ENCODE results near the gene HDLBP. TPM values are rescaled to one million over a fixed set of nuclear protein-coding genes. Genes with fewer than 3 reads are reported as not detected.

Gene HDLBP
- total and polyA plus RNA-seq, 2 experiments from 2014 or later: 389 to 437 TPM

DNA sequence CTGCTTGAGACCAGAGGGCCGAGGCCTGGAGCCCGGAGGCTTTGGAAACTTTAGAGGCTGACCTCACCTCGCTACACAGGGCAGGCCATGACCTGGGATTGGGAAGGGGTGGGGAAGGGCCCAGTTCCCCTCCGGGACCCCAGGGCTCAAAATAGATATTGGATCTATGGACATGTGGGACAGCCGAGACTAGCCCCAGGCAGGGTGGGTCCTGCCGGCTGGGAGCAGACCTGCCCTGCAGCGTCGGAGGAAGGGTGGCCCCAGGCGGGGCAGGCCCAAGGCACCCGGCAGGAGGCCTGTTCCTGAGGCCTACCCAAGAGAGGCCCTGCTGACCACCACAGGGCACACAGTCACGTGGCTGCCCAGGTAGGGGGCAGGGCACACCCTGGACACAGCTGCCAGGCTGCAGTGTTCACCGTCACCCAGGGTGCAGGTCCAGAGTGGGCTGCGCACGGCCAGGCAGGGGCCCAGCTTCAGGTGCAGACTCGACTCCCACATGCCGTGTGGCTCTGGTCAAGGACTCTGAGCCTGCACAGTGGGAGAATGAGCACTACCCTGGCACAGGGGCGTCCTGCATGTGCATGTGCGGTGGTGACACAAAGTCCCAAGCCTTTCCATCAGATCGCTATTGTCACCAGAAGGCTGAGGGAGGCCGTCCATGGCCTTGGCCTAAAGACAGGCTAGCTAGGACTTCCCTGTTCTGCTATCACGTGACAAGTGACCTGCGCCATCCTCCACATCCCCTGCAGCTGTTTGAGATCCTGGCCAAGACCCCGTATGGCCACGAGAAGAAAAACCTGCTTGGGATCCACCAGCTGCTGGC is 113.8 kb downstream of the HDLBP start:
- H3K27me3 ChIP-seq: no peaks in the 10 kb centered on the region
- no peak overlapping the region for H3K4me2 ChIP-seq
- H4K20me1 ChIP-seq (ENCODE audit: insufficient read depth, poor library complexity, severe bottlenecking): no peaks in the 10 kb centered on the region
- 87% methylated on average over 24 of the region's 24 CpGs for WGBS (ENCODE audit: low lambda C conversion rate, missing lambda C conversion rate)
- H3K36me3 ChIP-seq (replicated peaks; ENCODE audit: insufficient read depth, low read depth): no peaks in the 10 kb centered on the region
- no peak overlapping the region for H3K4me3 ChIP-seq
- no peaks in the 10 kb centered on the region for H3K9me3 ChIP-seq (ENCODE audit: low read depth)
- no peak overlapping the region for H3K27ac ChIP-seq
- no peaks in the 10 kb centered on the region for H3K79me2 ChIP-seq
- H3K9me2 ChIP-seq (replicated peaks; ENCODE audit: insufficient read depth): no peaks in the 10 kb centered on the region
- no peaks in the 10 kb centered on the region for H3K4me1 ChIP-seq (ENCODE audit: insufficient read depth)
- no peak for DNase-seq (ENCODE audit: low spot score)
- TF ChIP-seq EZH2phosphoT487 (IDR thresholded peaks at IDR 0.05; ENCODE audit: low read depth, severe bottlenecking, unreplicated experiment) (no peak), CTCF (IDR thresholded peaks at IDR 0.05; ENCODE audit: poor library complexity) (no peak), EZH2 (IDR thresholded peaks at IDR 0.05; ENCODE audit: borderline replicate concordance) (no peak)
- H2AFZ ChIP-seq: no peak overlapping the region

- Histone ChIP-seq H3K36me3 (replicated peaks; ENCODE audit: insufficient read depth, low read depth) (no peaks in the 10 kb centered on the region), H3K4me1 (ENCODE audit: insufficient read depth) (no peaks in the 10 kb centered on the region), H3K9me2 (replicated peaks; ENCODE audit: insufficient read depth) (no peaks in the 10 kb centered on the region), H3K27ac (no peak overlapping the region), H3K27me3 (no peaks in the 10 kb centered on the region), H2AFZ (no peak overlapping the region), H3K9me3 (ENCODE audit: low read depth) (no peaks in the 10 kb centered on the region), H3K4me3 (no peak overlapping the region), H4K20me1 (ENCODE audit: insufficient read depth, poor library complexity, severe bottlenecking) (no peaks in the 10 kb centered on the region), H3K79me2 (no peaks in the 10 kb centered on the region), H3K4me2 (no peak overlapping the region)
- WGBS (ENCODE audit: low lambda C conversion rate, missing lambda C conversion rate): 90% methylated on average over 14 of the region's 21 CpGs
- TF ChIP-seq EZH2 (IDR thresholded peaks at IDR 0.05; ENCODE audit: borderline replicate concordance) (no peak), CTCF (IDR thresholded peaks at IDR 0.05; ENCODE audit: poor library complexity) (no peak), EZH2phosphoT487 (IDR thresholded peaks at IDR 0.05; ENCODE audit: low read depth, severe bottlenecking, unreplicated experiment) (no peak)
- DNase-seq (ENCODE audit: low spot score): no peak
Observed at GRCh38 chr2:241200822-241201395, 114.6 kb downstream of the HDLBP start.

DNA sequence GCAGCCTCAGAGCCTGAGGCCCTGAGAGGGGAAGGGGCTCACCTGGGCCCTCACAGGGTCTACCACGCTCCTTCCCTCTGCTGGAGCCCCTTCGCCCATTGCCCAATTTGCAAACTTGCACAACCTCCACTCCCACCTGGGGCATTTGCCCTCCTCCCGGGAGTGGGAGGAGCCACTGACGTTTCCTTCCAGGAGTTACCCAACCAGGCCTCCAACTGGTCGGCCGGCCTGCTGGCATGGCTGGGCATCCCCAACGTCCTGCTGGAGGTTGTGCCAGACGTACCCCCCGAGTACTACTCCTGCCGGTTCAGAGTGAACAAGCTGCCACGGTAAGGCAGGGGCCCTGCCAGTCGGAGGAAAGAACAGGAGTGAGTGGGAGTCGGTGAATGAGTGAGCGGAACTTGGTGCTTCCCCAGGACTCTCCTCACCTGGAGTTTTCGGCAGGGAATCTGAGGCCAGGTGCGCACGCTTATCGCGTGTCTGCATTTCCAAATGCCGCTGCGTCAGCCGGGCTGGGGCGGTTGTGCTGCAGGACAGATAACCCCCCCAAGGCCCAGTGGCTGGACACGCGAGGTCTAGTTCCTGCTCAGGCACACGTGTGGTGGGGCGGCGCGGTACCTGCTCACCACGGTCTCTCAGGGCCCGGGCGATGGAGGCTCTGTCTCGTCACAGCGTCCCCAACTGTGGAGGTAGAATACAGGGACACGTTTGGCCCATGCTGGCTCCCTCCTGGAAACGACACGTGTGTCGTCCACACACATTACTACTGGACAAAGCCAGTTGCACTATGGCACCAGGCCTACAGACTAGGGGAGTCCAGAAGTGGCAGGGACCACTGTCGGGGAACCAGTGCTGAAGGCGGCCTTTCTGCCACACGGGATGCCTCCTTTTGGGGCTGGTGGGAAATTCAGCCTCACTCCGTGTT is 115.3 kb downstream of the HDLBP start:
- H3K9me2 ChIP-seq (replicated peaks; ENCODE audit: insufficient read depth): no peaks in the 10 kb centered on the region
- no peak for DNase-seq (ENCODE audit: low spot score)
- H3K4me1 ChIP-seq (ENCODE audit: insufficient read depth): no peaks in the 10 kb centered on the region
- no peaks in the 10 kb centered on the region for H4K20me1 ChIP-seq (ENCODE audit: insufficient read depth, poor library complexity, severe bottlenecking)
- no peak overlapping the region for H3K27ac ChIP-seq
- H3K79me2 ChIP-seq: no peaks in the 10 kb centered on the region
- H3K27me3 ChIP-seq: no peaks in the 10 kb centered on the region
- no peak overlapping the region for H2AFZ ChIP-seq
- 90% methylated on average over 41 of the region's 42 CpGs for WGBS (ENCODE audit: low lambda C conversion rate, missing lambda C conversion rate)
- TF ChIP-seq EZH2phosphoT487 (IDR thresholded peaks at IDR 0.05; ENCODE audit: low read depth, severe bottlenecking, unreplicated experiment): no peak
- no peak for TF ChIP-seq EZH2 (IDR thresholded peaks at IDR 0.05; ENCODE audit: borderline replicate concordance)
- no peak for TF ChIP-seq CTCF (IDR thresholded peaks at IDR 0.05; ENCODE audit: poor library complexity)
- no peaks in the 10 kb centered on the region for H3K36me3 ChIP-seq (replicated peaks; ENCODE audit: insufficient read depth, low read depth)
- no peak overlapping the region for H3K4me3 ChIP-seq
- no peak overlapping the region for H3K4me2 ChIP-seq
- H3K9me3 ChIP-seq (ENCODE audit: low read depth): no peaks in the 10 kb centered on the region
